Sigmoid colon (tissue), 4 donors: ENCODE measurements around the gene RUNDC3A.

Experiments used
- EP300 ChIP-seq, 4 donors: sonication (generic); formaldehyde crosslinking; IDR thresholded peaks; one replicate each; pipeline ENCODE4 v1.6.1; 2017; ENCODE audit warnings: antibody characterized with exemption in 4 of 4
- POLR2A ChIP-seq, 2 donors: fragments of 450-650 bp; IDR thresholded peaks; one replicate each; pipeline ENCODE4 v1.6.1; 2016; ENCODE audit warnings: antibody characterized with exemption in 2 of 2, mild to moderate bottlenecking in 2 of 2, moderate library complexity in 2 of 2
- POLR2AphosphoS5 ChIP-seq, 4 donors: sonication (generic); formaldehyde crosslinking; IDR thresholded peaks; one replicate each; pipeline ENCODE4 v1.6.1; 2017; ENCODE audit warnings: antibody characterized with exemption in 4 of 4
- TF ChIP-seq, protein P1 (sequence below), 4 experiments: fragments of 450-650 bp in 3 of 4; fragments of 200-600 bp in 1 of 4; IDR thresholded peaks; one replicate each; pipeline ENCODE4 v1.5.1; 2016 to 2019; ENCODE audit warnings: antibody characterized with exemption in 4 of 4, mild to moderate bottlenecking in 3 of 4, moderate library complexity in 2 of 4

DNA sequence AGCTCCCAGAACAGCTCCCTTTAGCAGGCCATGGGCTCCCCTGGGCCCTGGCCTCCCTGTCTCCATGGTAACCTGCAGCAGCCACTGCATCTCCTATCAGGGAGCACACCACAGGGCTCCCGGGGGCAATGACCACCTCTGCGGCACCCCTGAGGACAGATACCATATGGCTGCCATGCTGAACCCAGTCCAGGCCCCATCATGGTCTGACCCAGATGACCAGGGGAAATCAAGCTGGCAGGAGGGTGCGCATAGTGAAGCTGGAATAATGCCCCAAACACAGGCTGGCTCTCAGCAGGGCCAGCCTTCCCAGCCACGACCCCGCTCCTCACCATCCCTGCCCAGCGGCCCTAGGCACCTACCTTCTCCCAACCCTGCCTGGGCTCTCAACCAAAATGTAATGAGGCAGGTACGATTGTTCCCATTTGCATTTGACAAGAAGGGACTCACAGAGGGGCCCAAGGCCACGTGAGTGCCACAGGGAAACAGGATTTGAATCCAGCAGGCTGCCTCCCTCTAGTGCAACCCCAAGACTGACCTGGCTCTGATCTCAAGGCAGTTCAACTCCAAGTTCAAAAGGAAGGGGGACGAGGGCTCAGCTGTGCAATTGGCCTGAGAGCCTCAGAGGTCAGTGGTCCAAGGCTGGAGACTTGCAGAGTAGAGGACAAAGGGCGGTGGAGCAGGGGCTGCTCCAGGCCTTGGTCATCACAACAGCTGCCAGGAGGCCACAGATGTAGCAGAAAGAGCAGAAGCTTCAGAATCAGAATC lies 2.4 kb downstream of the RUNDC3A start:
- TF ChIP-seq, protein P1, sequence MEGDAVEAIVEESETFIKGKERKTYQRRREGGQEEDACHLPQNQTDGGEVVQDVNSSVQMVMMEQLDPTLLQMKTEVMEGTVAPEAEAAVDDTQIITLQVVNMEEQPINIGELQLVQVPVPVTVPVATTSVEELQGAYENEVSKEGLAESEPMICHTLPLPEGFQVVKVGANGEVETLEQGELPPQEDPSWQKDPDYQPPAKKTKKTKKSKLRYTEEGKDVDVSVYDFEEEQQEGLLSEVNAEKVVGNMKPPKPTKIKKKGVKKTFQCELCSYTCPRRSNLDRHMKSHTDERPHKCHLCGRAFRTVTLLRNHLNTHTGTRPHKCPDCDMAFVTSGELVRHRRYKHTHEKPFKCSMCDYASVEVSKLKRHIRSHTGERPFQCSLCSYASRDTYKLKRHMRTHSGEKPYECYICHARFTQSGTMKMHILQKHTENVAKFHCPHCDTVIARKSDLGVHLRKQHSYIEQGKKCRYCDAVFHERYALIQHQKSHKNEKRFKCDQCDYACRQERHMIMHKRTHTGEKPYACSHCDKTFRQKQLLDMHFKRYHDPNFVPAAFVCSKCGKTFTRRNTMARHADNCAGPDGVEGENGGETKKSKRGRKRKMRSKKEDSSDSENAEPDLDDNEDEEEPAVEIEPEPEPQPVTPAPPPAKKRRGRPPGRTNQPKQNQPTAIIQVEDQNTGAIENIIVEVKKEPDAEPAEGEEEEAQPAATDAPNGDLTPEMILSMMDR (IDR thresholded peaks at IDR 0.05) = no peak
- no peak for TF ChIP-seq POLR2AphosphoS5 (IDR thresholded peaks at IDR 0.05)
- TF ChIP-seq POLR2A (IDR thresholded peaks at IDR 0.05) = no peak
- no peak for TF ChIP-seq EP300 (IDR thresholded peaks at IDR 0.05)
